ENCODE results near the gene DEPDC4. TPM values are rescaled to one million over a fixed set of nuclear protein-coding genes. Genes with fewer than 3 reads are reported as not detected.
A peak's percentile ranks its signal among the peaks of the same experiment; 100 is the strongest.
"Not testable (repeated sequence)": the region's sequence is repeated elsewhere in the genome, so short reads cannot be mapped to it uniquely, and the experiment has no call there.

The DEPDC4 gene
- total RNA-seq, 1 donor from 2014 or later: 1.0 TPM

DNA sequence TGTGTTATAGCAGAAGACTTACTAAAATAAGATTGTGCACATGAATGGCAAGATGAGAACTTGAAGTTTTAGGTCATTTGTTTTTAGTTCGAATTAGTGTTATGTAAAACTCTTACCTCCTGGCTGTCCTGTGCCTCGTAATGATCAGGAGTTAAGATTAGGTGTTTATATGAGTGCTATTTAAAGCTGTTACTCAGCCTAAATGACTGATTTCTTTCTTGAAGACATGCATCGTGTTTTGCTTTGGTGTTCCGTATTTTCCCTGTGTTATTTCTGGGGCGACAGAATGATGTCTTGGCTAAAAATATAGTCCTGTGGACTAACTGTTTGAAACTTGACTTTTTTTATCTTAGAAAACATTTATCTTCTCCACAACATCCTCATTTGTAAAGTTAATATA is 22.2 kb upstream of the DEPDC4 start:
- H3K4me1 ChIP-seq (ENCODE audit: control insufficient read depth in 3 of 3, insufficient read depth in 3 of 3, low read length in 3 of 3): no peaks in the 10 kb centered on the region
- H3K9me3 ChIP-seq (ENCODE audit: control insufficient read depth in 3 of 3, low read length in 3 of 3): no peaks in the 10 kb centered on the region
- H3K4me3 ChIP-seq (ENCODE audit: low read length in 3 of 3): no peak overlapping the region
- H3K9ac ChIP-seq (ENCODE audit: low read depth in 1 of 3, low read length in 3 of 3): no peak overlapping the region
- peaks cover 2 to 12% (median 9%) of the 10 kb centered on the region in 3 donors for H3K36me3 ChIP-seq (ENCODE audit: control insufficient read depth in 3 of 3, insufficient read depth in 3 of 3, low read length in 3 of 3)
- no peaks in the 10 kb centered on the region for H3K27me3 ChIP-seq (ENCODE audit: control insufficient read depth in 3 of 3, insufficient read depth in 3 of 3, low read length in 3 of 3)
- H3K27ac ChIP-seq (ENCODE audit: low read depth, low read length): no peak overlapping the region

DNA sequence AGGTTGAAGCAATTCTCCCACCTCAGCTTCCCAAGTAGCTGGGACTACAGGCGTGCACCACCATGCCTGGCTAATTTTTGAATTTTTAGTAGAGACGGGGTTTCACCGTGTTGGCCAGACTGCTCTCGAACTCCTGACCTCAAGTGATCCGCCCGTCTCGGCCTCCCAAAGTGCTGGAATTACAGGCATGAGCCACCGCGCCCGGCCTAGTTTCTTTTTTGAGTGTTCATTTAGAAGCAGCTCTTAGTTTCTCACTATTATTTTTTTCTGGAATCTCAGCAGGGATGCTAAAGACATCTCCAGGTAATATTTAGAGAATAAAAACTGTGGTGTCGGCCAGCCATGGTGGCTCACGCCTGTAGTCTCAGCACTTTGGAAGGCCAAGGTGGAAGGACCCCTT is 17.7 kb upstream of the DEPDC4 start:
- not testable (repeated sequence) for H3K9me3 ChIP-seq (ENCODE audit: control insufficient read depth in 3 of 3, low read length in 3 of 3); H3K9ac ChIP-seq (ENCODE audit: low read depth in 1 of 3, low read length in 3 of 3); H3K36me3 ChIP-seq (ENCODE audit: control insufficient read depth in 3 of 3, insufficient read depth in 3 of 3, low read length in 3 of 3); H3K4me3 ChIP-seq (ENCODE audit: low read length in 3 of 3); H3K27ac ChIP-seq (ENCODE audit: low read depth, low read length); H3K27me3 ChIP-seq (ENCODE audit: control insufficient read depth in 3 of 3, insufficient read depth in 3 of 3, low read length in 3 of 3); H3K4me1 ChIP-seq (ENCODE audit: control insufficient read depth in 3 of 3, insufficient read depth in 3 of 3, low read length in 3 of 3)

GRCh38 chr12:100279607-100280244 is 12.8 kb upstream of the DEPDC4 start:
- no peak overlapping the region for H3K9ac ChIP-seq (ENCODE audit: low read depth in 1 of 3, low read length in 3 of 3)
- no peaks in the 10 kb centered on the region for H3K27me3 ChIP-seq (ENCODE audit: control insufficient read depth in 3 of 3, insufficient read depth in 3 of 3, low read length in 3 of 3)
- no peaks in the 10 kb centered on the region for H3K9me3 ChIP-seq (ENCODE audit: control insufficient read depth in 3 of 3, low read length in 3 of 3)
- H3K4me1 ChIP-seq (ENCODE audit: control insufficient read depth in 3 of 3, insufficient read depth in 3 of 3, low read length in 3 of 3): peaks cover 0 to 4% (median 0%) of the 10 kb centered on the region in 3 donors
- H3K27ac ChIP-seq (ENCODE audit: low read depth, low read length): no peak overlapping the region
- H3K36me3 ChIP-seq (ENCODE audit: control insufficient read depth in 3 of 3, insufficient read depth in 3 of 3, low read length in 3 of 3): peaks cover 0 to 6% (median 3%) of the 10 kb centered on the region in 3 donors
- H3K4me3 ChIP-seq (ENCODE audit: low read length in 3 of 3): no peak overlapping the region

DNA sequence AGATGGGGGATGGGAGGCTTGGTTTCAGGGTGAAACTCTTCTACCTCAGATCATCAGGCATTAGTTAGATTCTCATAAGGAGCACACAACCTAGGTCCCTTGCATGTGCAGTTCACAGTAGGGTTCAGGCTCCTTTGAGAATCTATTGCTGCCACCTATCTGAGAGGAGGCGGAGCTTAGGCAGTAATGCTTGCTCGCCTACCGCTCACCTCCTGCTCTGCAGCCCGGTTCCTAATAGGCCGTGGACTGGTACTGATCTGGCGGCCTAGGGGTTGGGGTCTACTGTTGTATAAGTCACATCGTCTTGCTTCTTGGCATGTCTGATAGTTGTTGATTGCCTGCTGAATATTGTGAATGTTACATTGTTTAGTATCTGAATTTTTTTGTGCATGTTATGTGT is 12.3 kb upstream of the DEPDC4 start:
- no peak overlapping the region for H3K4me3 ChIP-seq (ENCODE audit: low read length in 3 of 3)
- H3K9ac ChIP-seq (ENCODE audit: low read depth in 1 of 3, low read length in 3 of 3): no peak overlapping the region
- peaks cover 0 to 6% (median 2%) of the 10 kb centered on the region in 3 donors for H3K36me3 ChIP-seq (ENCODE audit: control insufficient read depth in 3 of 3, insufficient read depth in 3 of 3, low read length in 3 of 3)
- peaks cover 0 to 4% (median 0%) of the 10 kb centered on the region in 3 donors for H3K4me1 ChIP-seq (ENCODE audit: control insufficient read depth in 3 of 3, insufficient read depth in 3 of 3, low read length in 3 of 3)
- no peak overlapping the region for H3K27ac ChIP-seq (ENCODE audit: low read depth, low read length)
- no peaks in the 10 kb centered on the region for H3K9me3 ChIP-seq (ENCODE audit: control insufficient read depth in 3 of 3, low read length in 3 of 3)
- no peaks in the 10 kb centered on the region for H3K27me3 ChIP-seq (ENCODE audit: control insufficient read depth in 3 of 3, insufficient read depth in 3 of 3, low read length in 3 of 3)

GRCh38 chr12:100274291-100274690 is 7.4 kb upstream of the DEPDC4 start:
- Histone ChIP-seq H3K4me1 (ENCODE audit: control insufficient read depth in 3 of 3, insufficient read depth in 3 of 3, low read length in 3 of 3) (peaks cover 0 to 5% (median 4%) of the 10 kb centered on the region in 3 donors), H3K9ac (ENCODE audit: low read depth in 1 of 3, low read length in 3 of 3) (no peak overlapping the region), H3K27ac (ENCODE audit: low read depth, low read length) (no peak overlapping the region), H3K9me3 (ENCODE audit: control insufficient read depth in 3 of 3, low read length in 3 of 3) (no peaks in the 10 kb centered on the region), H3K36me3 (ENCODE audit: control insufficient read depth in 3 of 3, insufficient read depth in 3 of 3, low read length in 3 of 3) (peaks cover 0 to 2% (median 0%) of the 10 kb centered on the region in 3 donors), H3K27me3 (ENCODE audit: control insufficient read depth in 3 of 3, insufficient read depth in 3 of 3, low read length in 3 of 3) (no peaks in the 10 kb centered on the region), H3K4me3 (ENCODE audit: low read length in 3 of 3) (no peak overlapping the region)

DNA sequence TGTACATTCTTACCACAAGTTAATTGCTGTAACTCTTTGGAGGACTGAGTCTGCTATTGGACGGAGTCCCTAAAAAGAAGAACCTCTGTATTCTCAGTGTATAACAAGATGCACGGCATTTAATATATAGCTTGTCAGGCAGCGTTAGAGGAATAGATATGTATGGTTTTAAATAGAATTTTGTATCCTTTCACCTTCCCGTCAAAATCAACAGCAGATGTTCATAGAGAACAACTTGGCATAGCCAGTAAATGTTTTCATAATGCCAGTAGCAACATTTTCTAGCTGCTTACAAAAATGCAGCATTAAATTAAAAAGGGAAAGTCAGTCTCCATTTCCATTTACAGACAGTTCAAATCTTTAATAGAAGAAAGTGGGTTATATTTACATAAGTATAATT is 6.9 kb upstream of the DEPDC4 start:
- Histone ChIP-seq H3K27me3 (ENCODE audit: control insufficient read depth in 3 of 3, insufficient read depth in 3 of 3, low read length in 3 of 3) (no peaks in the 10 kb centered on the region), H3K4me3 (ENCODE audit: low read length in 3 of 3) (no peak overlapping the region), H3K4me1 (ENCODE audit: control insufficient read depth in 3 of 3, insufficient read depth in 3 of 3, low read length in 3 of 3) (peaks cover 5 to 10% (median 9%) of the 10 kb centered on the region in 3 donors), H3K9me3 (ENCODE audit: control insufficient read depth in 3 of 3, low read length in 3 of 3) (no peaks in the 10 kb centered on the region), H3K9ac (ENCODE audit: low read depth in 1 of 3, low read length in 3 of 3) (no peak overlapping the region), H3K36me3 (ENCODE audit: control insufficient read depth in 3 of 3, insufficient read depth in 3 of 3, low read length in 3 of 3) (peaks cover 0 to 2% (median 0%) of the 10 kb centered on the region in 3 donors), H3K27ac (ENCODE audit: low read depth, low read length) (no peak overlapping the region)

DNA sequence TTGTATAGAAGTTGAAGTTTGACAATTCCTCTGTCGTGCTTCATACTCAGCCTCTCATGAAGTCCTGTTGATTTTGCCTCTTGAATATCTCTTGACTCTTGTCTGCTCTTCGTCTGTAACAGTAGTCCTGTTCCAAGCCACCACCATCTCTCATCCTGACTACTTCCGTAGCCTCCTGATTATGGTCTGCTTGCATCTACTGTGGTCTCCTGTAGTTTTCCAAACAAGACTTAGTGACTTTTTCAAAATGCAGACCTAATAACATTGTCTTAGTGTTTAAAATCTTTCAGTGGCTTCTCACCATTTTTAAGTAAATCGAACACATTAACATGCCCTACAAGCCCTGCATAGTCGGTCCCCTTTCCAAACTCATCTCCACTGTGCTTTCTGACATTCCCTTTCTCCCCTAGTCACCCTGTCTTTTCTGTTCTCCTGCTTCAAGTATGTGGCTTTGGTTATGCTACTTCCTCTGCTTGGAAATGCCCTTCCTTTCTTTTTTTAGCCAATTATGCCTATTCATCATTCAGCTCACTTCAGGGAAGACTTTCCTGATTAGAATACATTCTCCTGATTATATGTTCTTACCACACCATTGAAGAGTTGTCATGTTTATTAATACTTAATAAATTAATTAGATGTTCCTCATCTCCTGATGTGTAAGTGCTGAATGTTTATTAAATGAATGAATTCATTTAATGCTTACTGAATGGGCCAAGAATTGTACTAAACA is 2.1 kb upstream of the DEPDC4 start:
- Histone ChIP-seq H3K36me3 (ENCODE audit: control insufficient read depth in 3 of 3, insufficient read depth in 3 of 3, low read length in 3 of 3) (peaks cover 0 to 2% (median 0%) of the 10 kb centered on the region in 3 donors), H3K4me3 (ENCODE audit: low read length in 3 of 3) (peak overlapping the region in 1 of 3 donors; percentile 69), H3K27me3 (ENCODE audit: control insufficient read depth in 3 of 3, insufficient read depth in 3 of 3, low read length in 3 of 3) (no peaks in the 10 kb centered on the region), H3K9me3 (ENCODE audit: control insufficient read depth in 3 of 3, low read length in 3 of 3) (no peaks in the 10 kb centered on the region), H3K9ac (ENCODE audit: low read depth in 1 of 3, low read length in 3 of 3) (peak overlapping the region in 2 of 3 donors; percentile 24 to 97), H3K27ac (ENCODE audit: low read depth, low read length) (no peak overlapping the region), H3K4me1 (ENCODE audit: control insufficient read depth in 3 of 3, insufficient read depth in 3 of 3, low read length in 3 of 3) (peaks cover 15 to 17% (median 15%) of the 10 kb centered on the region in 3 donors)

GRCh38 chr12:100267603-100268281 is 863 bp upstream of the DEPDC4 start:
- H3K9me3 ChIP-seq (ENCODE audit: control insufficient read depth in 3 of 3, low read length in 3 of 3): no peaks in the 10 kb centered on the region
- no peaks in the 10 kb centered on the region for H3K27me3 ChIP-seq (ENCODE audit: control insufficient read depth in 3 of 3, insufficient read depth in 3 of 3, low read length in 3 of 3)
- H3K4me1 ChIP-seq (ENCODE audit: control insufficient read depth in 3 of 3, insufficient read depth in 3 of 3, low read length in 3 of 3): peaks cover 15 to 17% (median 15%) of the 10 kb centered on the region in 3 donors
- H3K27ac ChIP-seq (ENCODE audit: low read depth, low read length): peak overlapping the region; percentile 95
- peak overlapping the region; percentile 69 to 93 (median 87) for H3K4me3 ChIP-seq (ENCODE audit: low read length in 3 of 3)
- peak overlapping the region; percentile 92 to 97 (median 96) for H3K9ac ChIP-seq (ENCODE audit: low read depth in 1 of 3, low read length in 3 of 3)
- H3K36me3 ChIP-seq (ENCODE audit: control insufficient read depth in 3 of 3, insufficient read depth in 3 of 3, low read length in 3 of 3): peaks cover 0 to 2% (median 0%) of the 10 kb centered on the region in 3 donors

DNA sequence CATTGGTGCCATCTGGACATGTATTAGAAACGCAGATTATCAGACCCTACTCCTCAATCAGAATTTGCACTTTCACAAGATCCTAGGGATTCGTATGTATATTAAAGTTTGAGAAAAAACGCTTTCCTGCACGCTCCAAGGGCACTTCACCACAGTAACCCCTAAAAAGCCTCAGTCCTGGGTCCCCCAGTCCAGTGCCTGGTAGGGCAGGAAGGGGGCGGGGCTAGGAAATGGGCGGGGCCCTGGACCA is 369 bp downstream of the DEPDC4 start:
- H3K4me3 ChIP-seq (ENCODE audit: low read length in 3 of 3): peak overlapping the region; percentile 69 to 93 (median 87)
- no peaks in the 10 kb centered on the region for H3K36me3 ChIP-seq (ENCODE audit: control insufficient read depth in 3 of 3, insufficient read depth in 3 of 3, low read length in 3 of 3)
- no peaks in the 10 kb centered on the region for H3K27me3 ChIP-seq (ENCODE audit: control insufficient read depth in 3 of 3, insufficient read depth in 3 of 3, low read length in 3 of 3)
- peak overlapping the region in 2 of 3 donors; percentile 92 to 96 for H3K9ac ChIP-seq (ENCODE audit: low read depth in 1 of 3, low read length in 3 of 3)
- H3K9me3 ChIP-seq (ENCODE audit: control insufficient read depth in 3 of 3, low read length in 3 of 3): no peaks in the 10 kb centered on the region
- H3K4me1 ChIP-seq (ENCODE audit: control insufficient read depth in 3 of 3, insufficient read depth in 3 of 3, low read length in 3 of 3): peaks cover 15 to 17% (median 15%) of the 10 kb centered on the region in 3 donors
- peak overlapping the region; percentile 95 for H3K27ac ChIP-seq (ENCODE audit: low read depth, low read length)

Measured in skeletal muscle tissue (tissue), 4 donors.